ENCODE data around the gene CCDC116. TPM values are rescaled to one million over a fixed set of nuclear protein-coding genes. Genes with fewer than 3 reads are reported as not detected.

Gene CCDC116
- total RNA-seq, 1 experiment from 2014 or later = 0.33 TPM

DNA sequence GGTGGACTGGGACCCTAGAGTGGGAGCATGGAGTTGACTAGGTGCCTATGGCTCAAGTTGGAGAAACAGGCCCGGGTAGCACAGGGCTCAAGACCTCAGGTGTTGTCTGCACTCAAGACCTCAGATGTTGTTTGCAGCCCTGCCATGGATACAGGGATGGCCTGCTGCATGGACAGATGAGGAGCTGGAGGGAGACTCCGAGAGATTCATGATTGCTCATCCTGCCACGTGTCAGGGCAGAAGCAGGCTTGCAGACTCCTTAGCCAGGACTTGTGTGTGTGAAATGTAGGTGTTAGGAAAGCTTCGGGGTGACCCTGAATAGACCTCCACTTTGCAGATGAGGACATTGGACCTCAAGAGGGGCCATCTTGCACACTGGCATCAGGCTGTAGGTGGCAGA is 921 bp downstream of the CCDC116 start:
- H2AFZ ChIP-seq = no peak overlapping the region
- no peaks in the 10 kb centered on the region for H3K9me2 ChIP-seq (ENCODE audit: insufficient read depth)
- BruUV-seq (replicated peaks) = no TSS peak
- no peaks in the 10 kb centered on the region for H4K20me1 ChIP-seq (ENCODE audit: insufficient read depth)
- no peaks in the 10 kb centered on the region for H3K9me3 ChIP-seq (ENCODE audit: insufficient read depth, low read depth)
- H3K27me3 ChIP-seq (ENCODE audit: insufficient read depth, low read depth) = no peaks in the 10 kb centered on the region
- H3K4me1 ChIP-seq (replicated peaks; ENCODE audit: insufficient read depth) = peaks cover 1% of the 10 kb centered on the region; the same call in 1 of the 2 replicates
- ChIA-PET CTCF (no interaction called here), POLR2A (ENCODE audit: unreplicated experiment) (no interaction called here)
- H3F3A ChIP-seq (ENCODE audit: insufficient read depth, low read depth) = no peaks in the 10 kb centered on the region
- TF ChIP-seq, protein P1, sequence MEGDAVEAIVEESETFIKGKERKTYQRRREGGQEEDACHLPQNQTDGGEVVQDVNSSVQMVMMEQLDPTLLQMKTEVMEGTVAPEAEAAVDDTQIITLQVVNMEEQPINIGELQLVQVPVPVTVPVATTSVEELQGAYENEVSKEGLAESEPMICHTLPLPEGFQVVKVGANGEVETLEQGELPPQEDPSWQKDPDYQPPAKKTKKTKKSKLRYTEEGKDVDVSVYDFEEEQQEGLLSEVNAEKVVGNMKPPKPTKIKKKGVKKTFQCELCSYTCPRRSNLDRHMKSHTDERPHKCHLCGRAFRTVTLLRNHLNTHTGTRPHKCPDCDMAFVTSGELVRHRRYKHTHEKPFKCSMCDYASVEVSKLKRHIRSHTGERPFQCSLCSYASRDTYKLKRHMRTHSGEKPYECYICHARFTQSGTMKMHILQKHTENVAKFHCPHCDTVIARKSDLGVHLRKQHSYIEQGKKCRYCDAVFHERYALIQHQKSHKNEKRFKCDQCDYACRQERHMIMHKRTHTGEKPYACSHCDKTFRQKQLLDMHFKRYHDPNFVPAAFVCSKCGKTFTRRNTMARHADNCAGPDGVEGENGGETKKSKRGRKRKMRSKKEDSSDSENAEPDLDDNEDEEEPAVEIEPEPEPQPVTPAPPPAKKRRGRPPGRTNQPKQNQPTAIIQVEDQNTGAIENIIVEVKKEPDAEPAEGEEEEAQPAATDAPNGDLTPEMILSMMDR (conservative IDR thresholded peaks at IDR 0.05) = no peak
- TF ChIP-seq EZH2 (IDR thresholded peaks at IDR 0.05; ENCODE audit: low read depth) = no peak
- no peak overlapping the region for H3K27ac ChIP-seq
- intact Hi-C loops (cut with micrococcal nuclease; ENCODE audit: unreplicated experiment) = no loop called here
- H3K36me3 ChIP-seq (ENCODE audit: low read depth) = no peaks in the 10 kb centered on the region
- H3K79me2 ChIP-seq (ENCODE audit: low read depth) = peaks cover 12% of the 10 kb centered on the region
- no peak overlapping the region for H3K4me2 ChIP-seq
- DNase-seq = no peak
- H3K4me3 ChIP-seq = no peak overlapping the region

DNA sequence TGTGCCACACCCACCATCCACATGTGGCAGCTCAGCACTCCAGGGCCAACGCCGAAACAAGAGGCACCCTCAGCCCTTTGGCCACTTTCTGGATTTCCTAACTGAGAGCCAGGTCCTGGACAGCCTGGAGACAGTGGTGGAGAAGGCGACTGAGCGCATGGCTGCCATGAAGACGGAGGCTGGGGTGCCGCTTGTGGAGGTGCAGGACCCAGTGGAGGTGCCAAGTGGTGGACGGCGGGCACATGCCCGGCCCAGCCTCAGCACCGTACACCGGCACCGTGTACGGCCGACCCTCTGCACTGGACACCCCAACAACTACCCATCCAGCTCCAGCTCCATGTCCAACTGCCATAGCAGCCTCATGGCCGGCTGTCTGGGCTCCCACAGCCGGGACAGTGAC is 1.5 kb downstream of the CCDC116 start:
- no TSS peak for BruUV-seq (replicated peaks)
- Histone ChIP-seq H2AFZ (no peak overlapping the region), H3K36me3 (ENCODE audit: low read depth) (no peaks in the 10 kb centered on the region), H3F3A (ENCODE audit: insufficient read depth, low read depth) (no peaks in the 10 kb centered on the region), H4K20me1 (ENCODE audit: insufficient read depth) (no peaks in the 10 kb centered on the region), H3K4me2 (no peak overlapping the region), H3K27ac (no peak overlapping the region), H3K4me1 (replicated peaks; ENCODE audit: insufficient read depth) (no peaks in the 10 kb centered on the region), H3K9me2 (ENCODE audit: insufficient read depth) (no peaks in the 10 kb centered on the region), H3K79me2 (ENCODE audit: low read depth) (peaks cover 6% of the 10 kb centered on the region), H3K27me3 (ENCODE audit: insufficient read depth, low read depth) (no peaks in the 10 kb centered on the region), H3K4me3 (no peak overlapping the region), H3K9me3 (ENCODE audit: insufficient read depth, low read depth) (no peaks in the 10 kb centered on the region)
- intact Hi-C loops (cut with micrococcal nuclease; ENCODE audit: unreplicated experiment) = no loop called here
- TF ChIP-seq, protein P1 (conservative IDR thresholded peaks at IDR 0.05) = no peak
- no peak for TF ChIP-seq EZH2 (IDR thresholded peaks at IDR 0.05; ENCODE audit: low read depth)
- CTCF ChIA-PET = no interaction called here
- POLR2A ChIA-PET (ENCODE audit: unreplicated experiment) = no interaction called here
- no peak for DNase-seq

DNA sequence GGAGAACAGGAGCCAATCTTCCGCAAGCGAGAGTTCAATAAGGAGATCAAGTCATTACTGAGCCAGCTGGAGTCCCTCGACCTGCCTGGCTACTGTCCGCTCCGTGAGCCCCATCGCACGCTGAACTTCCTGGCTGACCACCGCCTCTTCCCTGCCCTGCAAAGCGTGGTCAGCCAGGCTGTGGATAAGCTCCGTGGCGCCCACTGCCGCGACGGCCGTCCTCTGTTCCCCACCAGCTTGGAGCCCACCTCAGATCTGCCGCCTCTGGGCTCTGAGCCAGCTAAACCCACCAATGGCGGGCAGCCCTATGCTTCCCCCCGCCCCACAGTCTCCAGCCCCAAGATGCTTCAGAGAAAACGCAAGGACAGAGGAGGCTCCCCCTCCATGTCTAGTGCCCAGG is 2.3 kb downstream of the CCDC116 start:
- Histone ChIP-seq H3K4me1 (replicated peaks; ENCODE audit: insufficient read depth) (no peaks in the 10 kb centered on the region), H3K4me2 (no peak overlapping the region), H3K27me3 (ENCODE audit: insufficient read depth, low read depth) (no peaks in the 10 kb centered on the region), H3K27ac (no peak overlapping the region), H3K79me2 (ENCODE audit: low read depth) (no peaks in the 10 kb centered on the region), H3K9me3 (ENCODE audit: insufficient read depth, low read depth) (no peaks in the 10 kb centered on the region), H3F3A (ENCODE audit: insufficient read depth, low read depth) (no peaks in the 10 kb centered on the region), H2AFZ (no peak overlapping the region), H4K20me1 (ENCODE audit: insufficient read depth) (no peaks in the 10 kb centered on the region), H3K4me3 (no peak overlapping the region), H3K36me3 (ENCODE audit: low read depth) (no peaks in the 10 kb centered on the region), H3K9me2 (ENCODE audit: insufficient read depth) (no peaks in the 10 kb centered on the region)
- no peak for TF ChIP-seq EZH2 (IDR thresholded peaks at IDR 0.05; ENCODE audit: low read depth)
- TF ChIP-seq, protein P1 (conservative IDR thresholded peaks at IDR 0.05) = no peak
- intact Hi-C loops (cut with micrococcal nuclease; ENCODE audit: unreplicated experiment) = no loop called here
- no TSS peak for BruUV-seq (replicated peaks)
- ChIA-PET CTCF (no interaction called here), POLR2A (ENCODE audit: unreplicated experiment) (no interaction called here)
- no peak for DNase-seq
